Activated T-helper 2 cell treated with anti-CD3 and anti-CD28 coated beads, Interferon-gamma antibody, Interleukin-2, Interleukin-4, amounts not matched to agents 10 μg/mL and 5 μg/mL and 100 μg/mL, durations not matched to agents 14 hours and 24 hours and 36 hours (primary cell): ENCODE data around the gene OR52B2. TPM values are rescaled to one million over a fixed set of nuclear protein-coding genes. Genes with fewer than 3 reads are reported as not detected.
"Not testable (repeated sequence)": the region's sequence is repeated elsewhere in the genome, so short reads cannot be mapped to it uniquely, and the experiment has no call there.

Source experiments
- DNase-seq: peaks from one replicate; pipeline ENCODE4 v3.0.0; 2021; ENCODE audit warnings: low spot score
- H3K27ac Mint-ChIP-seq: one replicate; pipeline ENCODE4 v1.8.0; 2021; ENCODE audit warnings: mixed read lengths
- H3K27me3 Mint-ChIP-seq: one replicate; pipeline ENCODE4 v1.8.0; 2021; ENCODE audit warnings: low read depth, mixed read lengths
- H3K36me3 Mint-ChIP-seq: one replicate; pipeline ENCODE4 v1.8.0; 2021; ENCODE audit warnings: low read depth, mixed read lengths
- H3K4me1 Mint-ChIP-seq: one replicate; pipeline ENCODE4 v1.8.0; 2021; ENCODE audit warnings: low read depth, mixed read lengths
- H3K4me3 Mint-ChIP-seq: one replicate; pipeline ENCODE4 v1.8.0; 2021; ENCODE audit warnings: low read depth, mild to moderate bottlenecking, moderate library complexity, mixed read lengths
- H3K9me3 Mint-ChIP-seq: one replicate; pipeline ENCODE4 v1.8.0; 2021; ENCODE audit warnings: mixed read lengths
- intact Hi-C: fragments of 100-400 bp; cut with micrococcal nuclease; formaldehyde crosslinking; loops from one replicate; pipeline ENCODE4 v1.15.1; 2023
- total RNA-seq: library from RNA; stranded (reverse); gene quantifications from 2 replicates; pipeline ENCODE4 v1.2.3, GENCODE V29; 2022

The OR52B2 gene
- total RNA-seq, 1 donor from 2014 or later: not detected

DNA sequence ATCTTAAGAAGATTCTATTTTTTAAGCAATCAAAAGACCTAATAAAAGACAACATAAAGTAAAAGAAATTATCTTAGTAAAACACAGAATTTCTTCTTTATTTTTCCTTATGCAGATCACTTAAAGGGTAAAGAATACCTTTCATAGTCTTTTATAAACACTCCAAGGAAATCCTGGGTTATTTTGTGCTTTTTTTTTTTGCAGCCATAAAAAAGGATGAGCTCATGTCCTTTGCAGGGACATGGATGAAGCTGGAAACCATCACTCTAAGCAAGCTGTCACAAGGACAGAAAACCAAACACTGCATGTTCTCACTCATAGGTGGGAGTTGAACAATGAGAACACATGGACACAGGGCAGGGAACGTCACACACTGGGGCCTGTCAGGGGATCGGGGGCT lies 34.2 kb downstream of the OR52B2 start:
- H3K36me3 Mint-ChIP-seq, DNase-seq, intact Hi-C loops, H3K9me3 Mint-ChIP-seq, H3K27ac Mint-ChIP-seq, H3K4me3 Mint-ChIP-seq, H3K4me1 Mint-ChIP-seq, H3K27me3 Mint-ChIP-seq: not testable (repeated sequence)

DNA sequence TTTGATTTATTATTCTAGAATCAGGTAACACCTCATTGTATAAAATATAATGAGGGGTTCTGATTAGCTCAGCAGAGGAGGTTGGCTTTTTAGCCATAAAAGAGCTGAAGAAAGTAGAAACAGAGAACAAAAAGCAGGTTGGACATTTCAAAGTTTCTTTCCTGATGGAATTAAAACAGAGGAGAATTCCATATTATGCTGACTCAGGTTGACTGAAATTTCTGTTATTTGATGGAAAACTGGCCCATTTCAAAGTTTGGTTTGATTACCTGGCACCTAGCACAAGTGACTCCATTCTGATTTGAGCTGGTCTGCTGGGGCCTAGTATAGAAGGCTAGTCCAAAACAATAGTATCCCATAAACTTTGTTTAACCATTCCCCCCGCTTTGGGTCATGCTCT lies 37.7 kb downstream of the OR52B2 start:
- H3K9me3 Mint-ChIP-seq: no peaks in the 10 kb centered on the region
- intact Hi-C loops: no loop called here
- H3K36me3 Mint-ChIP-seq: no peaks in the 10 kb centered on the region
- H3K4me1 Mint-ChIP-seq: peaks cover 2% of the 10 kb centered on the region
- no peak overlapping the region for H3K27ac Mint-ChIP-seq
- H3K27me3 Mint-ChIP-seq: peaks cover 3% of the 10 kb centered on the region
- no peak overlapping the region for H3K4me3 Mint-ChIP-seq
- no peak for DNase-seq

DNA sequence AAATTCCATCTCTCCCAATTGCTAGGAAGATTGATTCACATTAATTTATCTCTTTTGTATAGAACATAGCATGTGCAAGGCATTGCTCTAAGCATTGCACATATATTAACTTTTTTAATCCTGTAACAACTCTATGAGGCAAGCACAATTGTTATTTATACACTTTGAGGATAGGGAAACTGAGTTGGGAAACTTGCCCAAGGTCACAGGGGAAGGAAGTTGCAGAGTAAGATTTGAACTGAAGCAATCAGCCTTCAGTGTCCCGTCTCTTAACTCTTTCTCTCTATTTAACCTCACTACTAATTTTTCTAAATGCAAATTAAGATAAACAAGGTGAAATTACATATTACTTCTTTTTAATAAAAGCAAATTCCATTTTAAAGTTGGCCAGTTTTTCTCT lies 40.5 kb downstream of the OR52B2 start:
- Mint-ChIP-seq H3K27me3 (peaks cover 3% of the 10 kb centered on the region), H3K36me3 (no peaks in the 10 kb centered on the region), H3K27ac (no peak overlapping the region), H3K4me3 (no peak overlapping the region), H3K4me1 (peaks cover 2% of the 10 kb centered on the region), H3K9me3 (no peaks in the 10 kb centered on the region)
- intact Hi-C loops: loop anchor here (5.0 kb wide), 1 partner anchor 68 kb away; the partner anchor contains the start of gene OR52W1
- DNase-seq: no peak

DNA sequence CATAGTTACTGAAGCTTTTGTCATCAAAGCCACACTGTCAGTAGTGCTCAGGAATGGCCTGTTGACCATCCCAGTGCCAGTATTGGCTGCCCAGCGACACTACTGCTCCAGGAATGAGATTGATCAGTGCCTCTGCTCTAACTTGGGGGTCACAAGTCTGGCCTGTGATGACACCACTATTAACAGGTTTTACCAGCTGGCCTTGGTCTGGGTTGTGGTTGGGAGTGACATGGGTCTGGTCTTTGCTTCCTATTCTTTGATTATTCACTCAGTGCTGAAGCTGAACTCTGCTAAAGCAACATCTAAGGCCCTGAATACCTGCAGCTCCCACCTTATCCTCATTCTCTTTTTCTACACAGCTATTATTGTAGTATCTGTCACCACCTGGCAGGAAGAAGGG lies 41.1 kb downstream of the OR52B2 start:
- Mint-ChIP-seq H3K36me3 (no peaks in the 10 kb centered on the region), H3K9me3 (no peaks in the 10 kb centered on the region), H3K4me3 (no peak overlapping the region), H3K4me1 (peaks cover 2% of the 10 kb centered on the region), H3K27ac (no peak overlapping the region), H3K27me3 (peaks cover 2% of the 10 kb centered on the region)
- no peak for DNase-seq
- intact Hi-C loops: loop anchor here (5.0 kb wide), 1 partner anchor 68 kb away; the partner anchor contains the start of gene OR52W1

- Mint-ChIP-seq H3K36me3 (no peaks in the 10 kb centered on the region), H3K9me3 (no peaks in the 10 kb centered on the region), H3K4me1 (peaks cover 2% of the 10 kb centered on the region), H3K4me3 (no peak overlapping the region), H3K27me3 (peaks cover 2% of the 10 kb centered on the region), H3K27ac (no peak overlapping the region)
- DNase-seq: no peak
- intact Hi-C loops: loop anchor here (5.0 kb wide), 1 partner anchor 69 kb away; the partner anchor contains the start of gene OR52W1
Measured at GRCh38 chr11:6127881-6128280, 42.2 kb downstream of the OR52B2 start.

- intact Hi-C loops: no loop called here
Measured at GRCh38 chr11:6124245-6124644, 45.9 kb downstream of the OR52B2 start.

More at GRCh38 chr11:6124245-6124644, 45.9 kb downstream of the OR52B2 start:
- Mint-ChIP-seq H3K36me3 (no peaks in the 10 kb centered on the region), H3K9me3 (no peaks in the 10 kb centered on the region), H3K27ac (no peak overlapping the region), H3K4me3 (no peak overlapping the region), H3K4me1 (peaks cover 2% of the 10 kb centered on the region), H3K27me3 (peaks cover 2% of the 10 kb centered on the region)
- DNase-seq: no peak

Other genes with a start within 250 kb of the OR52B2 start
- not detected in 2 replicates for gene OR56A3, start 228.1 kb downstream of the OR52B2 start, total RNA-seq
- gene OR56A5, start 201.8 kb downstream of the OR52B2 start, total RNA-seq: not detected in 2 replicates
- not detected in 2 replicates for gene OR52L1, start 183.3 kb downstream of the OR52B2 start, total RNA-seq
- gene OR56A4, start 163.4 kb downstream of the OR52B2 start, total RNA-seq: not detected in 2 replicates
- not detected in 2 replicates for gene OR56A1, start 139.6 kb downstream of the OR52B2 start, total RNA-seq
- not detected in 2 replicates for gene OR56B4, start 62.6 kb downstream of the OR52B2 start, total RNA-seq
- not detected in 2 replicates for gene OR52W1, start 28.9 kb upstream of the OR52B2 start, total RNA-seq
- not detected in 2 replicates for gene C11orf42, start 35.2 kb upstream of the OR52B2 start, total RNA-seq
- 17.6 and 17.9 TPM in 2 replicates for gene FHIP1B, start 64.3 kb upstream of the OR52B2 start, total RNA-seq
- not detected in 2 replicates for gene CNGA4, start 68.8 kb upstream of the OR52B2 start, total RNA-seq
- gene CCKBR, start 89.5 kb upstream of the OR52B2 start, total RNA-seq: not detected in 2 replicates
- gene CAVIN3, start 150.2 kb upstream of the OR52B2 start, total RNA-seq: 83.1 and 84.3 TPM in 2 replicates
- gene SMPD1, start 220.1 kb upstream of the OR52B2 start, total RNA-seq: 15.4 and 16.0 TPM in 2 replicates
- 31.0 and 33.0 TPM in 2 replicates for gene APBB1, start 248.8 kb upstream of the OR52B2 start, total RNA-seq